GM12878 (cell line): ENCODE measurements around the gene CAPN1.

ENCODE experiments used
- ASH2L ChIP-seq: fragments of 300-600, 200-600 bp; sonication (generic); IDR thresholded peaks from 2 replicates; pipeline ENCODE4 v1.6.1; 2017; ENCODE audit warnings: low read depth, mild to moderate bottlenecking, borderline replicate concordance
- CBX5 ChIP-seq: sonication (generic); IDR thresholded peaks from 2 replicates; pipeline ENCODE4 v1.6.1; 2016; ENCODE audit warnings: low read depth, moderate library complexity, mild to moderate bottlenecking, inconsistent platforms
- CEBPB ChIP-seq, 2 experiments: fragments of 150-350 bp in 1 of 2; IDR thresholded peaks; 2 replicates each; pipeline ENCODE4 v1.6.1; 2012 to 2014; ENCODE audit warnings: low read depth in 2 of 2, low read length in 2 of 2, borderline replicate concordance in 1 of 2, inconsistent platforms in 1 of 2
- CTCF ChIP-seq, 3 experiments: IDR thresholded peaks in 2 of 3; conservative IDR thresholded peaks in 1 of 3; 2 replicates each; pipeline ENCODE4 v1.5.1; 2011; ENCODE audit warnings: low read depth in 3 of 3, low read length in 3 of 3, mild to moderate bottlenecking in 3 of 3, control low read depth in 2 of 3, moderate library complexity in 2 of 3, inconsistent platforms in 1 of 3, mixed read lengths in 1 of 3; ENCODE audit not compliant: control insufficient read depth in 2 of 3, insufficient read depth in 1 of 3; ENCODE audit errors: extremely low read depth in 1 of 3
- HSF1 ChIP-seq: fragments of 150-350 bp; IDR thresholded peaks from 2 replicates; pipeline ENCODE4 v1.6.1; 2014; ENCODE audit warnings: mild to moderate bottlenecking, low read depth, low read length
- MAX ChIP-seq: IDR thresholded peaks from 2 replicates; pipeline ENCODE4 v1.6.1; 2012; ENCODE audit warnings: low read depth, low read length, improper control_type of control experiment
- PKNOX1 ChIP-seq: fragments of 450-650 bp; IDR thresholded peaks from 2 replicates; pipeline ENCODE4 v1.6.1; 2016; ENCODE audit warnings: mild to moderate bottlenecking
- POLR2A ChIP-seq: IDR thresholded peaks from 2 replicates; pipeline ENCODE4 v1.6.1; 2011; ENCODE audit warnings: low read depth, mild to moderate bottlenecking, low read length
- POLR2AphosphoS5 ChIP-seq: IDR thresholded peaks from 2 replicates; pipeline ENCODE4 v1.6.1; 2011; ENCODE audit warnings: mild to moderate bottlenecking, low read length, inconsistent platforms
- RAD21 ChIP-seq: IDR thresholded peaks from 2 replicates; pipeline ENCODE4 v1.6.1; 2011; ENCODE audit warnings: mild to moderate bottlenecking, low read depth, low read length, moderate library complexity; ENCODE audit not compliant: insufficient read depth
- REST ChIP-seq: IDR thresholded peaks from 2 replicates; pipeline ENCODE4 v1.6.1; 2012; ENCODE audit warnings: mild to moderate bottlenecking, low read depth, low read length
- SUPT20H ChIP-seq: IDR thresholded peaks from 2 replicates; pipeline ENCODE4 v1.6.1; 2011; ENCODE audit warnings: low read depth, mild to moderate bottlenecking, low read length, moderate library complexity, borderline replicate concordance; ENCODE audit not compliant: control insufficient read depth
- USF2 ChIP-seq: IDR thresholded peaks from 2 replicates; pipeline ENCODE4 v1.6.1; 2011; ENCODE audit warnings: low read depth, low read length, improper control_type of control experiment, borderline replicate concordance
- YY1 ChIP-seq: IDR thresholded peaks from 2 replicates; pipeline ENCODE4 v1.6.1; 2011; ENCODE audit warnings: low read depth, mild to moderate bottlenecking, low read length

- TF ChIP-seq YY1 (no peak), POLR2A (no peak), SUPT20H (no peak), HSF1 (no peak), USF2 (no peak), CTCF (IDR thresholded peaks at IDR 0.05 in 2 of 3, conservative IDR thresholded peaks at IDR 0.05 in 1 of 3; ENCODE audit: control insufficient read depth in 2 of 3, extremely low read depth in 1 of 3, insufficient read depth in 1 of 3, low read depth in 3 of 3, low read length in 3 of 3) (no peak), PKNOX1 (no peak), RAD21 (no peak), ASH2L (no peak), CEBPB (IDR thresholded peaks at IDR 0.05; ENCODE audit: borderline replicate concordance in 1 of 2, low read depth in 2 of 2, low read length in 2 of 2) (no peak), CBX5 (no peak), REST (no peak), MAX (no peak), POLR2AphosphoS5 (no peak)
Measured at GRCh38 chr11:65258988-65259387, 77.3 kb downstream of the CAPN1 start.
